PFSK-1 (cell line): ENCODE results near the gene EME2.

Source experiments
- FOXP2 ChIP-seq: optimal IDR thresholded peaks from 2 replicates; pipeline ENCODE3; 2011; ENCODE audit warnings: borderline replicate concordance, control low read depth, inconsistent platforms; ENCODE audit not compliant: insufficient read depth; ENCODE audit errors: extremely low read length, extremely low read depth
- POLR2AphosphoS5 ChIP-seq: IDR thresholded peaks from 2 replicates; pipeline ENCODE4 v1.6.1; 2012; ENCODE audit warnings: low read depth, mild to moderate bottlenecking, control low read depth, low read length, moderate library complexity
- REST ChIP-seq, 2 experiments: IDR thresholded peaks; 2 replicates each; pipeline versions ENCODE4 v1.6.1 to v1.8.0; 2011 to 2012; ENCODE audit warnings: low read depth in 2 of 2, low read length in 2 of 2, control low read depth in 1 of 2, inconsistent platforms in 1 of 2, mild to moderate bottlenecking in 1 of 2, moderate library complexity in 1 of 2; ENCODE audit not compliant: insufficient read depth in 1 of 2
- SIN3A ChIP-seq: IDR thresholded peaks from 2 replicates; pipeline ENCODE4 v1.6.1; 2012; ENCODE audit warnings: mild to moderate bottlenecking, low read length, moderate library complexity, borderline replicate concordance; ENCODE audit not compliant: insufficient read depth
- TAF1 ChIP-seq: IDR thresholded peaks from 2 replicates; pipeline ENCODE4 v1.6.1; 2012; ENCODE audit warnings: low read length, control low read depth, borderline replicate concordance; ENCODE audit not compliant: insufficient read depth

GRCh38 chr16:1740781-1741490 is 31.7 kb upstream of the EME2 start:
- TF ChIP-seq REST (IDR thresholded peaks at IDR 0.05; ENCODE audit: insufficient read depth in 1 of 2, low read depth in 2 of 2, low read length in 2 of 2) (no peak), POLR2AphosphoS5 (no peak), TAF1 (no peak), SIN3A (no peak), FOXP2 (no peak)
